Peyer's patch (tissue), 4 donors: ENCODE measurements around the gene ACOX3.

Experiments
- CTCF ChIP-seq, 6 experiments: fragments of 450-650 bp in 4 of 6; fragments of 200-600 bp in 2 of 6; sonication (generic) in 1 of 6; IDR thresholded peaks; one replicate each; pipeline ENCODE4 v1.5.1; 2017 to 2019; ENCODE audit warnings: antibody characterized with exemption in 6 of 6, mild to moderate bottlenecking in 3 of 6, moderate library complexity in 1 of 6
- POLR2A ChIP-seq, 2 donors: fragments of 450-650 bp; IDR thresholded peaks; one replicate each; pipeline ENCODE4 v1.5.1; 2017; ENCODE audit warnings: antibody characterized with exemption in 2 of 2, mild to moderate bottlenecking in 2 of 2, moderate library complexity in 2 of 2

GRCh38 chr4:8468746-8469535, 28.4 kb upstream of the ACOX3 start:
- TF ChIP-seq CTCF (IDR thresholded peaks at IDR 0.05) (peak in 5 of 6 experiments; percentile 47 to 86 (median 74)), POLR2A (IDR thresholded peaks at IDR 0.05) (no peak)
